GM12892 (cell line): ENCODE measurements around the gene ATP10A.

Experiments used
- DNase-seq: peaks from one replicate; pipeline ENCODE4 v3.0.0; 2011; ENCODE audit not compliant: insufficient read length
- FAIRE-seq: peaks from 2 replicates; lab custom pipeline; 2011; peaks lifted over from hg19 to GRCh38; lab: Jason Lieb, UNC
- POLR2A ChIP-seq: IDR thresholded peaks from 2 replicates; pipeline ENCODE4 v1.6.1; 2011; ENCODE audit warnings: low read depth, low read length, control low read depth
- POLR2AphosphoS5 ChIP-seq: IDR thresholded peaks from 2 replicates; pipeline ENCODE4 v1.6.1; 2011; ENCODE audit warnings: low read depth, low read length, control low read depth
- TAF1 ChIP-seq: IDR thresholded peaks from 2 replicates; pipeline ENCODE4 v1.6.1; 2011; ENCODE audit warnings: low read depth, mild to moderate bottlenecking, control low read depth, low read length, borderline replicate concordance

Gene ATP10A

DNA sequence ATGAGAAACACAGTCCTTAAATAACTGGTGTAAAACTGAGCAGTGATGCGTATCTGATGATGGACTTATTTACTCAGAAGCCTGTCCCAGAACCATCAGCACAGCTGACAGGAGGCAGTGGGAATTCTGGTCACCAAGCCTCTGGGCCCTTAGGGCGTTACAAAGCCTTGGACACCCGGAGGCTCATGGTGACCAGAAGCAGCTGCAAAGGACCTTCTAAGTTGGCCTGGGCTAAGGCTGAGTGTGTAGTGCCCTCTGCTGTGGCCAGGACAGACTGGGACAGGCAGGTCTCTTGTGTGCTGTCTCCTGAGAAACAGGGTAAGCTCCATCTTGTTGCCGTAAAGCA lies 168.9 kb downstream of the ATP10A start:
- DNase-seq (no peak), FAIRE-seq (no peak)
- TF ChIP-seq TAF1, result no peak
- TF ChIP-seq POLR2AphosphoS5, result no peak
- TF ChIP-seq POLR2A, result no peak

DNA sequence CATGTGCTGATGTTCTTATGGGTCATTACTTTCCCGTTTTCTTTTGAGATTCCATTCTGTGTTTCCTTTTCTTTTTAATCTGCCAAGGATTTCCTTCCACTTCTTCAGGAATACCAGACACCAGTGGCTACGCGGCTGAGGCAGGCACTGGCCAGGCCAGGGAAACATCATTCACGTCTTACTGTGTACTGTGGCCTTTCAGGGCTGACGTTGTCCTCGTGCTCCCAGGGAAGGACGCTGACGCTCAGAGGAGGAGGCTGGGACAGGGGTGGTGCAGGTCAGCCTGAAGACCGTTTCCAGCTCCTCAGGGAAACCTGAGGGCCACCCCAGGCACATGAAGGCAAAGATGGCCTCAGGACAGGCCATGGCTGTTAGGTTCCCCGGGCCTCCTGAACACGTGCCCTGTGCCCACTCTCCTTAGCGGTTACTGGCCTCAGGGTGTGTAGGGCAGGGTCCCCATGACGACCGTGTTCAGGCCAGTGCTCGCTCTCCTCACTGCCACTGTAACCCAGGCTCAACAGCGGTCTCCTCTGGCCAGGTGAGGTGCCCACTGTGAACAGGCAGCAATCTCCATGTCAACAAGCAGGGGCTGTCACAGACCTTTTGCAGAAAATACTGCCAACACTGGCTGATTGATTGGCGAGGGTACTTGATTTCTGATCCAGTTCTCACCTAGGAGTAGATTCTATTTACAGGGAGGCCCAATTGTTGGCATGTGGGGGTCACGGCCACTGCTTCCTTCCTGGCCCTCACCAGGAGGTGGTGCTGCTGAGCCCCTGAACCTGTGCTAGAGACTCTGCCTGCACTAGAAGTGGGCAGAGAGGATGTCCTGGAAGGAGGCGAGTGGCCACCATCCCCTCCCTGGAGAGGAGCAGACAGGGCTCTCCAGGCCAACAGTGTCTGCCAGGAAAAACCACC lies 169.5 kb downstream of the ATP10A start:
- DNase-seq (no peak), FAIRE-seq (no peak)
- TF ChIP-seq POLR2A (no peak), POLR2AphosphoS5 (no peak), TAF1 (no peak)

GRCh38 chr15:25691544-25692430 lies 171.3 kb downstream of the ATP10A start:
- TF ChIP-seq TAF1, result no peak
- TF ChIP-seq POLR2A, result no peak
- no peak for TF ChIP-seq POLR2AphosphoS5
- no peak for FAIRE-seq
- no peak for DNase-seq

DNA sequence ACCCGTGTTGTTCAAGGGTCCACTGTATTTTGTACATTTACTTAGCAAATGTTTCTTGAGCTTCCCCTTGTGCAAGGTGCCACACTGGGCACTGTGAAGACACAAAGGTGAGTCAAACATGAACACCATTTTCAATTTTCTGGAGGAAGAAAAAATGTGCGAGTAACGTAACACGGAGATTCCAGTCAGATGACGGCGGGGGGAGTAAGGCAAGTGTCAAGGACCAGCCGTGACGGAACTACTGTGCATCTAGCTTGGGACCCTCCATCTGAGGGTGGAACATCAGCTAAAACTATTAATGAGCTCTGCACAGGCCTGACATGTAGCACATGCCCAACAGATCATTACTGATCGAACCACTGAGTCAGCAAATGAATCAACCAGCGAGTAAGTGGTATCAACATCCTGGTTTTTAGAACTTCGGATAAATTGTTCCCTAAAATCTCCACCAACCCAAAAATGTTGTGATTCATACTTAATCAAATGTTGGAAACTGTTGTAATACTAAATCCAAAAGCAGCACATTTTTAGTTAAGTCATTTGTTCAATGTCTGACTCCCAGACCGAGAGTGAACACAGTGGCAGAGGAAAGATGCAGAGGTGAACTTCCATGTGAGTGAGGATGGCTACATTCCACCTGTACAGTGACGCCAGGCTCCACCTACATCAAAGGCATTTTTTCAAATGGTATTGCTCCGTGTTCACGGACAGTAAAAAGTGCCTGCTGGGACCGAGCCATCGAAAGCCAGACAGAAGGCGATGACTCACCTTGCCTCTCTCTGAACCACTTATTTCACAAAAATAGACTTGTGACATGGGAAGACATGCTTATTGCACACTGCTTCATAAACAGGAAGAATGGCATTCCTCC lies 172.2 kb downstream of the ATP10A start:
- DNase-seq, result no peak
- FAIRE-seq, result no peak
- TF ChIP-seq POLR2A (no peak), POLR2AphosphoS5 (no peak), TAF1 (no peak)

GRCh38 chr15:25689592-25689991 lies 173.5 kb downstream of the ATP10A start:
- no peak for TF ChIP-seq TAF1
- no peak for TF ChIP-seq POLR2A
- TF ChIP-seq POLR2AphosphoS5, result no peak
- no peak for FAIRE-seq

GRCh38 chr15:25688166-25688565 lies 175.0 kb downstream of the ATP10A start:
- DNase-seq, result no peak
- TF ChIP-seq POLR2AphosphoS5 (no peak), TAF1 (no peak), POLR2A (no peak)
- FAIRE-seq, result no peak

More at GRCh38 chr15:25689592-25689991, 173.5 kb downstream of the ATP10A start:
- DNase-seq, result no peak

DNA sequence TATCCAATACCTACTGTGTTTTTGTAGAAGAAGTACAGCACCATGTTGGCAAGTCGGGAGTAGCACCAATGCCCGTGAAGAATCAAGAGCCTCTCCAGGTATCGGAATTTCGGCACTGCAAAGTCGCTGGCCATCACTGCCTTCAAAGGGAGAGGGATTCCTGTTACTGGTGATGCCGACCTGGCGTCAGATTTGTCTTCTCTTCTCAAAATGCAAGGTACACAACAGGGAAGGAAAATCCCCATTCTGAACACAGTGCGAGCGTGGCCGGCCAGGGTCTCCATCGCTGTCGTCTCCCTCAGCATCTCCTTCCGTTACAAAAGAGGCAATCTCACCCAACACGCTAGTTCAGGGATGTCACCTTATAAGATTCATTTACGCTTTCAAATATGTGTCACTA lies 175.4 kb downstream of the ATP10A start:
- FAIRE-seq (no peak), DNase-seq (no peak)
- TF ChIP-seq TAF1 (no peak), POLR2A (no peak), POLR2AphosphoS5 (no peak)

GRCh38 chr15:25687276-25687675 lies 175.9 kb downstream of the ATP10A start:
- FAIRE-seq, result no peak
- DNase-seq, result no peak

DNA sequence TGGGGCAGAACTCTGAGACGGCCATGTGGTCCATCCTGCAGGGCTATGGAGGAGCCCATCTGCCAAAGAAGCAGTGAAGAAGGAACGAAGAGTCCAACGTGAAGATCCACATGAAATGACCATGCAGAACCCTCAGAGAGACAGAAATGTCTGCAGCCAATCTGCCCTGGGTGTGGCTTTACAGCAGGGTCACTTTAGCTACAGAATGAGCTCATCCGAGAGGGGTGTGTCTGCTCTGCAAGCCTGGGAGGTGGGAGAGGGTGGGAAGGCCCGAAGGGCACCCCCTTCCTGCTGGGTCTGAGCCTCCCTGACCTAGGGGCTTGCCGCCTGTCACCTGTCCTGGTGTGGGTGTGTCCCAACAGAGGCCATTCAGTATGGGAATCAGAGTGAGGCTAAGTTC lies 176.3 kb downstream of the ATP10A start:
- DNase-seq, result no peak
- FAIRE-seq, result no peak
- no peak for TF ChIP-seq TAF1
- TF ChIP-seq POLR2AphosphoS5, result no peak
- TF ChIP-seq POLR2A, result no peak

More at GRCh38 chr15:25687276-25687675, 175.9 kb downstream of the ATP10A start:
- TF ChIP-seq POLR2A (no peak), TAF1 (no peak), POLR2AphosphoS5 (no peak)

DNA sequence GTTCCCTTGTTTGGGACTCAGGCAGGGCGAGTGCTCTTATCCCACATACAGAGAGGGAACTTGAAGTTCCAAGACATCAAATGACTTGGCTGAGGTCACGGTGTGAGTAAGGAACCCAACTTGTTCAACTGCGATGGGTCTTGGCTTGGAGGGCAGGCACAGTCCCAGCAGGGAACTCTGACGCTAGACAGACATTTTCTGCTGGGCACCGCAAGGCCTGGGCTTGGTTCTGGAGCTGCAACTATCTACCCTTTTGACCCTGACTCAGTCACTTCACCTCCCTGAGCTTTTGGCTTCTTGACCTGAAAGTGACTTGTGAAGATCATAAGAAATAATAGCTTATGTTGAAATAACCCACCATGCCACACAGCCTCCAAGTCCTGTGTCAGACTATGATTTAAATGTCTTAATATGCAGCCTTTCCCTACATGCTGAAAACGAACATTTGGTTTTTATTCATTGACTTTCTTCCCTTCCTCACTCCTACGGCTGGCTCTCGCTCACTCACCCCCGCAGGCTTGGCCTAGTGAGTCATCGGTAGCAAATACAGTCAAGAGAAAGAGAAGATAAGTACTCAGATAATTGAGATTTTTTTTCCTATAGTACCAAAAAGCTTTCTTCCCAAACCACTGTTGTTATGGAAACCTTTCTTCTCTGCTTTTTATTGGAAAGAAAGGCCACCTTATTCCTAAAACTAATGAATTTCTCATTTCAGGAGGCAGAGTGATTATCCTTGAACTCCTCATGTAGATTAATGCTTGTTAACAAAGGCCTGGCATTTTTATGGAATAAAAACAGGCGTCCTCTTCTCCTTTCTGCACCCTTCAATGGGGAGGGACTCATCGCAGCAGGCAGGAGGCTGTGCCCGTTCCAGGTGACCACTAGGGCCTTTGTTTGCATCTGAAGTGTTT lies 178.4 kb downstream of the ATP10A start:
- no peak for DNase-seq
- no peak for TF ChIP-seq POLR2A
- no peak for TF ChIP-seq TAF1
- FAIRE-seq, result no peak
